Esophagus muscularis mucosa (tissue), 4 donors: ENCODE data around the gene NBPF11. TPM values are rescaled to one million over a fixed set of nuclear protein-coding genes. Genes with fewer than 3 reads are reported as not detected.
"Not testable (repeated sequence)": the region's sequence is repeated elsewhere in the genome, so short reads cannot be mapped to it uniquely, and the experiment has no call there.

Experiments used
- DNase-seq: peaks from one replicate; pipeline ENCODE4 v3.0.0-alpha.2; 2017; ENCODE audit errors: extremely low spot score
- H3K27ac ChIP-seq, 4 donors: fragments of 200-600 bp; sonication (generic); replicated peaks in 1 of 4; 1 replicate in 3 of 4; 2 replicates in 1 of 4; pipeline ENCODE4 v1.5.1; 2016 to 2019; ENCODE audit warnings: mild to moderate bottlenecking in 1 of 4
- H3K27me3 ChIP-seq, 4 donors: fragments of 200-600 bp; sonication (generic); one replicate each; pipeline versions ENCODE4 v1.5.1 to v1.6.0; 2016 to 2019
- H3K36me3 ChIP-seq, 4 donors: fragments of 200-600 bp; sonication (generic); one replicate each; pipeline ENCODE4 v1.5.1; 2016 to 2019
- H3K4me1 ChIP-seq, 4 donors: fragments of 200-600 bp; sonication (generic); one replicate each; pipeline ENCODE4 v1.5.1; 2016 to 2019
- H3K4me3 ChIP-seq, 4 donors: fragments of 200-600 bp; sonication (generic); 1 replicate in 2 of 4; 2 replicates in 2 of 4; pipeline ENCODE4 v1.5.1; 2016 to 2019; ENCODE audit warnings: mild to moderate bottlenecking in 4 of 4, moderate library complexity in 1 of 4
- H3K9me3 ChIP-seq, 4 donors: fragments of 200-600 bp; sonication (generic); 1 replicate in 3 of 4; 2 replicates in 1 of 4; pipeline ENCODE4 v1.5.1; 2016 to 2019
- CTCF ChIP-seq, 3 experiments: fragments of 200-600 bp in 2 of 3; fragments of 450-650 bp in 1 of 3; sonication (generic) in 2 of 3; IDR thresholded peaks; one replicate each; pipeline ENCODE4 v1.5.1; 2017 to 2019; ENCODE audit warnings: antibody characterized with exemption in 3 of 3, mild to moderate bottlenecking in 2 of 3, moderate library complexity in 1 of 3
- EP300 ChIP-seq: sonication (generic); formaldehyde crosslinking; IDR thresholded peaks from one replicate; pipeline ENCODE4 v1.6.1; 2017; ENCODE audit warnings: antibody characterized with exemption
- POLR2A ChIP-seq: fragments of 450-650 bp; IDR thresholded peaks from one replicate; pipeline ENCODE4 v1.6.1; 2017; ENCODE audit warnings: antibody characterized with exemption, moderate library complexity, mild to moderate bottlenecking, low read depth
- POLR2AphosphoS5 ChIP-seq, 2 donors: sonication (generic); formaldehyde crosslinking; IDR thresholded peaks; one replicate each; pipeline ENCODE4 v1.6.1; 2017; ENCODE audit warnings: antibody characterized with exemption in 2 of 2
- WGBS: methylation state at CpG from one replicate; pipeline ENCODE4 v1.1.5; 2018; 5-methylcytosine and 5-hydroxymethylcytosine counted together
- intact Hi-C: fragments of 100-400 bp; cut with DNase I; formaldehyde crosslinking; loops from one replicate; pipeline ENCODE4 v1.15.1; 2023
- total RNA-seq, 4 donors: library from RNA; depleted of rRNA; stranded (reverse); fragments of >200 nt; gene quantifications; one replicate each; pipeline versions ENCODE4 v1.1.0 to v1.2.1, GENCODE V29; 2016

NBPF11 gene
- total RNA-seq: 1 to 10 TPM; 5.1 to 8.0 (median 6.7) TPM

GRCh38 chr1:148151911-148152656 is at the start of gene NBPF11:
Gene NBPF11, minus strand, starts transcription at chr1:148152281. Its CDS starts 25,278 bp downstream, at chr1:148127003.
- WGBS: 1% methylated on average over 30 of the region's 45 CpGs
- H3K36me3 ChIP-seq, intact Hi-C loops, H3K27me3 ChIP-seq, H3K9me3 ChIP-seq: not testable (repeated sequence)
- Histone ChIP-seq H3K4me3 (peak within 1 kb of the TSS; percentile 74 to 86 (median 76)), H3K27ac (peak within 1 kb of the TSS; percentile 77 to 83 (median 78)), H3K4me1 (peaks cover 0 to 10% (median 8%) of the 10 kb centered on the region in 4 donors)
- DNase-seq: peak; percentile 92
- peak; percentile 58 to 64 for TF ChIP-seq POLR2AphosphoS5 (IDR thresholded peaks at IDR 0.05)

- H3K4me3 ChIP-seq, DNase-seq, H3K27ac ChIP-seq, H3K4me1 ChIP-seq, H3K27me3 ChIP-seq, H3K36me3 ChIP-seq, H3K9me3 ChIP-seq, intact Hi-C loops: not testable (repeated sequence)
- no CpG with 5 or more reads among the region's 3 CpGs for WGBS
These were observed 45.3 kb upstream of the NBPF11 start for GRCh38 chr1:148197396-148197795.

- H3K9me3 ChIP-seq, intact Hi-C loops, H3K27me3 ChIP-seq, H3K4me3 ChIP-seq, DNase-seq, H3K27ac ChIP-seq, H3K36me3 ChIP-seq, H3K4me1 ChIP-seq: not testable (repeated sequence)
- no CpG with 5 or more reads among the region's 1 CpG for WGBS
These were observed 44.9 kb upstream of the NBPF11 start for GRCh38 chr1:148196949-148197348.

- H3K27ac ChIP-seq, H3K9me3 ChIP-seq, H3K36me3 ChIP-seq, intact Hi-C loops, H3K4me1 ChIP-seq, H3K27me3 ChIP-seq, DNase-seq, H3K4me3 ChIP-seq: not testable (repeated sequence)
- 100% methylated on average over 1 of the region's 2 CpGs for WGBS
These were observed 43.0 kb upstream of the NBPF11 start for GRCh38 chr1:148195115-148195514.

- H3K27ac ChIP-seq, H3K27me3 ChIP-seq, DNase-seq, H3K36me3 ChIP-seq, H3K9me3 ChIP-seq, H3K4me3 ChIP-seq, H3K4me1 ChIP-seq, intact Hi-C loops: not testable (repeated sequence)
These were observed 36.7 kb upstream of the NBPF11 start for GRCh38 chr1:148188768-148189167.

- intact Hi-C loops, H3K9me3 ChIP-seq: not testable (repeated sequence)
These were observed 26.6 kb upstream of the NBPF11 start for GRCh38 chr1:148178682-148179081.

GRCh38 chr1:148175414-148175813 is 23.3 kb upstream of the NBPF11 start:
- H3K4me3 ChIP-seq, intact Hi-C loops, H3K4me1 ChIP-seq, DNase-seq, H3K27me3 ChIP-seq, H3K36me3 ChIP-seq, H3K27ac ChIP-seq, H3K9me3 ChIP-seq: not testable (repeated sequence)
- 78% methylated on average over 2 of the region's 2 CpGs for WGBS

More at GRCh38 chr1:148178682-148179081, 26.6 kb upstream of the NBPF11 start:
- H3K4me1 ChIP-seq, H3K27ac ChIP-seq, H3K36me3 ChIP-seq, H3K4me3 ChIP-seq, H3K27me3 ChIP-seq, DNase-seq: not testable (repeated sequence)

GRCh38 chr1:148171995-148172394 is 19.9 kb upstream of the NBPF11 start:
- H3K4me3 ChIP-seq, H3K4me1 ChIP-seq, H3K36me3 ChIP-seq, intact Hi-C loops, DNase-seq, H3K27me3 ChIP-seq, H3K9me3 ChIP-seq, H3K27ac ChIP-seq: not testable (repeated sequence)

GRCh38 chr1:148166558-148167492 is 14.7 kb upstream of the NBPF11 start:
- TF ChIP-seq CTCF (IDR thresholded peaks at IDR 0.05) (no peak), POLR2AphosphoS5 (IDR thresholded peaks at IDR 0.05) (no peak), EP300 (no peak), POLR2A (no peak)
- 74% methylated on average over 4 of the region's 4 CpGs for WGBS
- Histone ChIP-seq H3K36me3 (no peaks in the 10 kb centered on the region), H3K27me3 (peaks cover 0 to 9% (median 0%) of the 10 kb centered on the region in 4 donors), H3K4me1 (no peaks in the 10 kb centered on the region), H3K4me3 (no peak overlapping the region), H3K27ac (no peak overlapping the region), H3K9me3 (no peaks in the 10 kb centered on the region)
- intact Hi-C loops: no loop called here
- no peak for DNase-seq
